Esophagus squamous epithelium (tissue), 4 donors: ENCODE measurements around the gene SOS1.

ENCODE experiments used
- CTCF ChIP-seq, 6 experiments: fragments of 450-650 bp in 4 of 6; fragments of 200-600 bp in 2 of 6; sonication (generic) in 2 of 6; IDR thresholded peaks; one replicate each; pipeline ENCODE4 v1.5.1; 2016 to 2019; ENCODE audit warnings: antibody characterized with exemption in 6 of 6, mild to moderate bottlenecking in 4 of 6, moderate library complexity in 4 of 6
- POLR2A ChIP-seq, 4 donors: fragments of 450-650 bp; IDR thresholded peaks; one replicate each; pipeline ENCODE4 v1.6.1; 2017; ENCODE audit warnings: antibody characterized with exemption in 4 of 4, mild to moderate bottlenecking in 4 of 4, moderate library complexity in 3 of 4

DNA sequence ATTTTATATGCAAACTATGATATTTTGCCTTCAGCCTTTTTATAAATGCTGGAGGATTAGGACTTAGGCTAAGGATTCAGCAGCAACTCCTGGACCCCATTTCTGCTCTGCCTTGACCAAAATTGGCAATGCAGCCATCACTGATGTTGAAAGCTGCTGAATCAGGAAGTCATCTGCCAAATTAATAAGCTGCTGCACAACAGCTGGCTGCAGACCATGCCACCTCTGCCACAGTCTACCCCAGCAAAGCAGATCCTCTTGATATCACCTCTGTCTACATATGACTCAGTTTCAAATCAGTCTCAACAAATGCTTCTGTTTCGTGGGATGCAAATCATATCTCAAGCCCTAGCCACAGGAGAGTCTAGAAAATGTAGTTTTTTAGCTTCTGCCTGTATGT is 7.1 kb upstream of the SOS1 start:
- no peak for TF ChIP-seq CTCF (IDR thresholded peaks at IDR 0.05)
- no peak for TF ChIP-seq POLR2A (IDR thresholded peaks at IDR 0.05)
